HG03520 (cell line): Measurements from ENCODE around the gene SND1.

Experiments used
- ATAC-seq: cut with Tn5 transposase; IDR thresholded peaks from one replicate; pipeline ENCODE4 v1.9.1; 2021; ENCODE audit warnings: mild to moderate bottlenecking, moderate library complexity; ENCODE audit not compliant: unreplicated experiment

Gene SND1

GRCh38 chr7:127885222-127885772, 233.3 kb downstream of the SND1 start:
- no peak for ATAC-seq

- ATAC-seq: no peak
Observed at GRCh38 chr7:127885843-127886242, 233.8 kb downstream of the SND1 start.

- no peak for ATAC-seq
Observed at GRCh38 chr7:127886248-127886647, 234.3 kb downstream of the SND1 start.

- no peak for ATAC-seq
Observed at GRCh38 chr7:127887096-127887495, 235.1 kb downstream of the SND1 start.

GRCh38 chr7:127887631-127888030, 235.6 kb downstream of the SND1 start:
- ATAC-seq: no peak

GRCh38 chr7:127888411-127888810, 236.4 kb downstream of the SND1 start:
- ATAC-seq: no peak

- no peak for ATAC-seq
Observed at GRCh38 chr7:127888825-127889224, 236.8 kb downstream of the SND1 start.

- no peak for ATAC-seq
Observed at GRCh38 chr7:127889677-127890076, 237.7 kb downstream of the SND1 start.

- no peak for ATAC-seq
Observed at GRCh38 chr7:127890726-127891125, 238.7 kb downstream of the SND1 start.

- ATAC-seq: no peak
Observed at GRCh38 chr7:127891144-127891543, 239.2 kb downstream of the SND1 start.

- ATAC-seq: no peak
Observed at GRCh38 chr7:127891854-127892438, 240.0 kb downstream of the SND1 start.

GRCh38 chr7:127892488-127893314, 240.7 kb downstream of the SND1 start:
- ATAC-seq: no peak

- no peak for ATAC-seq
Observed at GRCh38 chr7:127893547-127893946, 241.6 kb downstream of the SND1 start.

GRCh38 chr7:127894588-127894987, 242.6 kb downstream of the SND1 start:
- no peak for ATAC-seq

GRCh38 chr7:127895360-127895759, 243.4 kb downstream of the SND1 start:
- no peak for ATAC-seq

GRCh38 chr7:127895814-127896280, 243.9 kb downstream of the SND1 start:
- ATAC-seq: no peak

GRCh38 chr7:127896659-127897058, 244.7 kb downstream of the SND1 start:
- no peak for ATAC-seq

GRCh38 chr7:127897704-127898454, 245.9 kb downstream of the SND1 start:
- no peak for ATAC-seq

- ATAC-seq: no peak
Observed at GRCh38 chr7:127899411-127899810, 247.4 kb downstream of the SND1 start.

- no peak for ATAC-seq
Observed at GRCh38 chr7:127900141-127900540, 248.1 kb downstream of the SND1 start.
